GM12891 (cell line): ENCODE measurements around the gene HLA-DPA1.

Source experiments
- POLR2AphosphoS5 ChIP-seq: IDR thresholded peaks from 2 replicates; pipeline ENCODE4 v1.6.1; 2011; ENCODE audit warnings: low read depth, low read length, control low read depth
- POU2F2 ChIP-seq: IDR thresholded peaks from 2 replicates; pipeline ENCODE4 v1.6.1; 2011; ENCODE audit warnings: low read depth, mild to moderate bottlenecking, control low read depth, low read length, moderate library complexity
- TAF1 ChIP-seq: IDR thresholded peaks from 2 replicates; pipeline ENCODE4 v1.6.1; 2011; ENCODE audit warnings: low read depth, low read length, control low read depth

- TF ChIP-seq TAF1 (no peak), POLR2AphosphoS5 (no peak), POU2F2 (no peak)
Observed at GRCh38 chr6:33092385-33092784, 18.9 kb upstream of the HLA-DPA1 start.
